Calu3 (cell line): ENCODE results near the gene SYT13. TPM values are rescaled to one million over a fixed set of nuclear protein-coding genes. Genes with fewer than 3 reads are reported as not detected.

Experiments
- BruUV-seq: library from RNA; stranded (reverse); fragments of 400-500 nt; replicated peaks from 2 replicates; lab custom pipeline; 2021; lab: Mats Ljungman, UMichigan
- CTCF ChIA-PET: fragments of 300-600 bp; sonication (Branson Sonifier 250); formaldehyde crosslinking; loops from one replicate; lab custom pipeline; 2022; ENCODE audit warnings: antibody characterized with exemption; lab: Charles Lee
- DNase-seq: peaks from one replicate; pipeline ENCODE4 v3.0.0; 2022
- H3K27ac Mint-ChIP-seq: one replicate; pipeline ENCODE4 v1.8.0; 2022; ENCODE audit warnings: mixed read lengths; ENCODE audit not compliant: unreplicated experiment
- H3K27me3 Mint-ChIP-seq: one replicate; pipeline ENCODE4 v1.8.0; 2022; ENCODE audit warnings: mixed read lengths; ENCODE audit not compliant: unreplicated experiment
- H3K36me3 Mint-ChIP-seq: one replicate; pipeline ENCODE4 v1.8.0; 2022; ENCODE audit warnings: mild to moderate bottlenecking, moderate library complexity, mixed read lengths; ENCODE audit not compliant: insufficient read depth, unreplicated experiment
- H3K4me1 Mint-ChIP-seq: one replicate; pipeline ENCODE4 v1.8.0; 2022; ENCODE audit warnings: mild to moderate bottlenecking, low read depth, mixed read lengths; ENCODE audit not compliant: unreplicated experiment
- H3K4me3 Mint-ChIP-seq: one replicate; pipeline ENCODE4 v1.8.0; 2022; ENCODE audit warnings: mild to moderate bottlenecking, low read depth, moderate library complexity, mixed read lengths; ENCODE audit not compliant: unreplicated experiment
- H3K9me3 Mint-ChIP-seq: one replicate; pipeline ENCODE4 v1.8.0; 2022; ENCODE audit warnings: low read depth, mixed read lengths; ENCODE audit not compliant: unreplicated experiment
- intact Hi-C: fragments of 100-400 bp; cut with micrococcal nuclease; formaldehyde crosslinking; loops from one replicate; pipeline ENCODE4 v1.10.0; 2022; ENCODE audit not compliant: unreplicated experiment
- total RNA-seq: library from RNA; stranded (reverse); gene quantifications from 2 replicates; pipeline ENCODE4 v1.2.3, GENCODE V29; 2022
- TF ChIP-seq, protein P1 (sequence below): fragments of 200-600 bp; IDR thresholded peaks from one replicate; pipeline ENCODE4 v1.8.0; 2022; ENCODE audit warnings: antibody characterized with exemption; ENCODE audit not compliant: unreplicated experiment

Gene SYT13
- total RNA-seq, 1 experiment from 2014 or later: 36.8 TPM

DNA sequence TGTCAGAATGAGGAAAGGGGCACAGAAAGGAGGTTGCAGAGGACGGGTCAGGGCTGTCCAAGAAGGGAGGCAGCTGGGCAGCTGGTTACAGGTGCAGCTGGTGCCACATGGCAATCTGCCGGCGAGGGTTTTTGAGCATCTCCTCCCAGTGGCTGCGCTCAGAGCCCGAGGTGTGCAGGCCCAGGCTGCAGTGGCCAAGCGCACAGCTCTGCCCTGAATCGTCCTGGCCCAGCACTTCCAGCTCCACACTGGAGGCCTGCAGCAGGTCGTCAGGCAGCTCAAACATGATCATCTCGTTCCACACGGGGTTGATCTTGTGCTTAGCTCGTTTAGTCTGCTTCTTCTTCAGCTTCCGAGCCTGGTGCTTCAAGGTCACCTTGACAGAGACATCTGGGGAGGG is 42.2 kb downstream of the SYT13 start:
- BruUV-seq: no TSS peak
- H3K27ac Mint-ChIP-seq: no peak overlapping the region
- no peak overlapping the region for H3K4me3 Mint-ChIP-seq
- intact Hi-C loops: no loop called here
- no peaks in the 10 kb centered on the region for H3K9me3 Mint-ChIP-seq
- H3K36me3 Mint-ChIP-seq: no peaks in the 10 kb centered on the region
- TF ChIP-seq, protein P1, sequence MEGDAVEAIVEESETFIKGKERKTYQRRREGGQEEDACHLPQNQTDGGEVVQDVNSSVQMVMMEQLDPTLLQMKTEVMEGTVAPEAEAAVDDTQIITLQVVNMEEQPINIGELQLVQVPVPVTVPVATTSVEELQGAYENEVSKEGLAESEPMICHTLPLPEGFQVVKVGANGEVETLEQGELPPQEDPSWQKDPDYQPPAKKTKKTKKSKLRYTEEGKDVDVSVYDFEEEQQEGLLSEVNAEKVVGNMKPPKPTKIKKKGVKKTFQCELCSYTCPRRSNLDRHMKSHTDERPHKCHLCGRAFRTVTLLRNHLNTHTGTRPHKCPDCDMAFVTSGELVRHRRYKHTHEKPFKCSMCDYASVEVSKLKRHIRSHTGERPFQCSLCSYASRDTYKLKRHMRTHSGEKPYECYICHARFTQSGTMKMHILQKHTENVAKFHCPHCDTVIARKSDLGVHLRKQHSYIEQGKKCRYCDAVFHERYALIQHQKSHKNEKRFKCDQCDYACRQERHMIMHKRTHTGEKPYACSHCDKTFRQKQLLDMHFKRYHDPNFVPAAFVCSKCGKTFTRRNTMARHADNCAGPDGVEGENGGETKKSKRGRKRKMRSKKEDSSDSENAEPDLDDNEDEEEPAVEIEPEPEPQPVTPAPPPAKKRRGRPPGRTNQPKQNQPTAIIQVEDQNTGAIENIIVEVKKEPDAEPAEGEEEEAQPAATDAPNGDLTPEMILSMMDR: no peak
- H3K4me1 Mint-ChIP-seq: no peaks in the 10 kb centered on the region
- no peak for DNase-seq
- no peaks in the 10 kb centered on the region for H3K27me3 Mint-ChIP-seq
- CTCF ChIA-PET: no interaction called here

DNA sequence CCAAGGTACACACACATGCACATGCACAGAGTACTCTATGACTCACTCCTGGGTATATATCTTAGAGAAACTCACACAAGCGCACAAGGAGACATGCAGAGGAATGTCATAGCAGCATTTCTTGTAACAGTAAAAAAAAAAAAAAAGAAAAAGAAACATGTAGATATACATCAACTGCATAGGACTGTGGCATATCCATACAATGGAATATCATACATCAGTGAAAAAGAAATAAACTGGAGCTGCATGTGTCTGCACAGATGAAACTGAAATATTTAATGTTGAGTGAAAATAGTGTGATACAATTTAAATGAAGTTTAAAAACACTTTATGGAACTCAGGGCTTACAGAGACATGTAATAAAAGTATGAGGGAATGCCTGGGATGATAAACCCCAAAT is 46.4 kb downstream of the SYT13 start:
- no TSS peak for BruUV-seq
- TF ChIP-seq, protein P1: no peak
- Mint-ChIP-seq H3K4me1 (no peaks in the 10 kb centered on the region), H3K27ac (no peak overlapping the region), H3K9me3 (no peaks in the 10 kb centered on the region), H3K27me3 (peaks cover 31% of the 10 kb centered on the region), H3K4me3 (no peak overlapping the region), H3K36me3 (no peaks in the 10 kb centered on the region)
- no peak for DNase-seq
- CTCF ChIA-PET: no interaction called here
- intact Hi-C loops: loop anchor here (10.0 kb wide), 1 partner anchor 125 kb away; no protein-coding TSS in a partner anchor

DNA sequence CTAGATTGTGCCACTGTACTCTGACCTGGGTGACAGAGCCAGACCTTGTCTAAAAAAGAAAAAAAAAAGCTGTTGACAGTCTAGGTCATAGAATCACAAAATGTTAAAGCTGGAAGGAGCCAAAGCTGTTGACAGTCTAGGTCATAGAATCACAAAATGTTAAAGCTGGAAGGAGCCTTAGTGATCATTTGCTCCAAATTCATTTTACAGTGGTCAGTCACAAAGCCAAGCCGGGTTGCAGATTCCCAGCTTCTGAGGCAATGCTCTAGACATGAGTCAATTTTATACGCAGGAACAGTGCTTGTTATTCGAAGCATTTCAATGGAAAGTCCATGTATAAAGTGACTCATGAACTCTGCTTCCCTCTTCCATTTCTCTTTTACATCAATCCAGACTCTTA is 47.4 kb downstream of the SYT13 start:
- Mint-ChIP-seq H3K4me1 (no peaks in the 10 kb centered on the region), H3K9me3 (no peaks in the 10 kb centered on the region), H3K27me3 (peaks cover 31% of the 10 kb centered on the region), H3K27ac (no peak overlapping the region), H3K36me3 (no peaks in the 10 kb centered on the region), H3K4me3 (no peak overlapping the region)
- TF ChIP-seq, protein P1: no peak
- CTCF ChIA-PET: no interaction called here
- intact Hi-C loops: loop anchor here (10.0 kb wide), 1 partner anchor 124 kb away; no protein-coding TSS in a partner anchor
- DNase-seq: no peak
- BruUV-seq: no TSS peak

DNA sequence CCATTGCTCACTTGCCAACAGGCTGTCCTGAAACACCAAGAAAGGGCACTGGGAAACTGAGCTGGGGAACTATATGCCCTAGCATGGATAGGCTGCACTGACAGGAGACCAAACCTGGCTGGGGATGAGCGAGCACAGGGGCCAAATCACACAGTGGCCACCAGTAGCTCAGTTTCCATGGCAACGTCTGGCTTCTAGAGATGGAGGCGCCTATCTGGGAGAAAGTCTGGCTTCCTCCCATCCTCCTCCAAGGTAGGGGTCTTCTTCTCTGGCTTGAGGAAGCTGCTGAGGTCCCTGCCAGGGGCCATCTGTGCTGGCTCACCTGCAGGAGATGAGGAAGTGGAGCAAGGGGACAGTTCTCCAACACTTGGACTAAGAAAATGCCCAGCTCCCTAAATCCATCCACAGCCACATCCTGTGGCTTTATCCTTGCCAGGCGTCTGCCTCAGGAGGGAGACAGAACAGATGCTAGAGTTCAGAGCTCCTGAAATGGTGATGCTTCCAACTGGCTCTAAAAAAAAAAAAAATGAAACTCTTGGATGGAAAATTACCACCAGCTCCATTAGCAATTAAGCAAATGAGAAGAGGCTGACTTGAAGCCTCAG is 48.3 kb downstream of the SYT13 start:
- CTCF ChIA-PET: interaction anchor here (0.6 kb wide), 1 partner anchor 606 kb away, joined by 8 read pairs; no protein-coding TSS in a partner anchor
- Mint-ChIP-seq H3K9me3 (no peaks in the 10 kb centered on the region), H3K4me1 (no peaks in the 10 kb centered on the region), H3K4me3 (no peak overlapping the region), H3K36me3 (no peaks in the 10 kb centered on the region), H3K27ac (no peak overlapping the region), H3K27me3 (peaks cover 31% of the 10 kb centered on the region)
- BruUV-seq: no TSS peak
- intact Hi-C loops: loop anchor here (10.0 kb wide), 1 partner anchor 123 kb away; no protein-coding TSS in a partner anchor
- TF ChIP-seq, protein P1: no peak
- DNase-seq: no peak
